HG02588 (cell line): ENCODE data around the gene SETD1A.
A peak's percentile ranks its signal among the peaks of the same experiment; 100 is the strongest.
"Not testable (repeated sequence)": the region's sequence is repeated elsewhere in the genome, so short reads cannot be mapped to it uniquely, and the experiment has no call there.

Experiments used
- ATAC-seq: cut with Tn5 transposase; IDR thresholded peaks from one replicate; pipeline ENCODE4 v1.9.1; 2021; ENCODE audit warnings: mild to moderate bottlenecking, moderate library complexity; ENCODE audit not compliant: unreplicated experiment

The SETD1A gene

GRCh38 chr16:31011815-31012214, 54.3 kb downstream of the SETD1A start:
- ATAC-seq = not testable (repeated sequence)

GRCh38 chr16:31013292-31013691, 55.7 kb downstream of the SETD1A start:
- ATAC-seq = not testable (repeated sequence)

- ATAC-seq = no peak
Measured at GRCh38 chr16:31016018-31016417, 58.5 kb downstream of the SETD1A start.

GRCh38 chr16:31017756-31018155, 60.2 kb downstream of the SETD1A start:
- not testable (repeated sequence) for ATAC-seq

GRCh38 chr16:31020536-31020935, 63.0 kb downstream of the SETD1A start:
- ATAC-seq = no peak

GRCh38 chr16:31022544-31023251, 65.1 kb downstream of the SETD1A start:
- no peak for ATAC-seq

- no peak for ATAC-seq
Measured at GRCh38 chr16:31023252-31023602, 65.7 kb downstream of the SETD1A start.

- no peak for ATAC-seq
Measured at GRCh38 chr16:31023627-31024226, 66.2 kb downstream of the SETD1A start.

GRCh38 chr16:31025339-31025738, 67.8 kb downstream of the SETD1A start:
- no peak for ATAC-seq

GRCh38 chr16:31029272-31029671, 71.7 kb downstream of the SETD1A start:
- ATAC-seq = no peak

- ATAC-seq = no peak
Measured at GRCh38 chr16:31031276-31031675, 73.7 kb downstream of the SETD1A start.

GRCh38 chr16:31032736-31033708, 75.5 kb downstream of the SETD1A start, which contains the start of gene STX4:
TSS of gene STX4 (plus strand) at chr16:31033558. CDS start at chr16:31033806, 248 bp downstream.
- ATAC-seq = peak; percentile 72

- peak; percentile 28 for ATAC-seq
Measured at GRCh38 chr16:31033709-31034492, 76.3 kb downstream of the SETD1A start.
